ENCODE measurements around the gene TMEM94. TPM values are rescaled to one million over a fixed set of nuclear protein-coding genes. Genes with fewer than 3 reads are reported as not detected.
A peak's percentile ranks its signal among the peaks of the same experiment; 100 is the strongest.
"Not testable (repeated sequence)": the region's sequence is repeated elsewhere in the genome, so short reads cannot be mapped to it uniquely, and the experiment has no call there.

The TMEM94 gene
- total and polyA plus RNA-seq, 5 donors from 2014 or later, result 4.0 to 94.7 (median 7.1) TPM

DNA sequence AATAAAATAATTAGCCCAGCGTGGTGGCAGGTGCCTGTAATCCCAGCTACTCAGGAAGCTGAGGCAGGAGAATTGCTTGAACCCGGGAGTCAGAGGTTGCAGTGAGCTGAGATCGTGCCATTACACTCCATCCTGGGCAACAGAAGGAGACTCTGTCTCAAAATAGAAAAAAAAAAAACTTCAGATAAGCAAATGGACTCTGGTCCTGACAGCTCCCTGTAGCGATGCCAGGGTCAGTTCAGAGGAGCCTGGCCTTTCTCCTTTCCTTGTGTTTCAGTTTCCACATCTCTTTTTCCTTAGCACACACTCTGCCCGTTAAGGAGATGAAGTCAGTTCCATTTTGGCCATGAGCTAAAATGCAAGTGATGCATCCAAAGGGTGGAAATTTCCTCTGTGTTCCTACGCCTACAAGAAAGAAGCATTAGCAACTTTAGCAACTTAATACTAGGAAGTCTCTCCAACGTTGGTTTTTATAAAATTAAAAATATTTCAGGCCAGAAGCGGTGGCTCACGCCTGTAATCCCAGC is 39.3 kb upstream of the TMEM94 start:
- Histone ChIP-seq H3K9me3 (ENCODE audit: control insufficient read depth in 2 of 2, low read length in 2 of 2) (no peaks in the 10 kb centered on the region), H3K36me3 (ENCODE audit: control insufficient read depth, insufficient read depth, low read length) (no peaks in the 10 kb centered on the region), H3K4me1 (ENCODE audit: control insufficient read depth, insufficient read depth, low read length, poor library complexity, severe bottlenecking) (peaks cover 4% of the 10 kb centered on the region), H3K4me3 (ENCODE audit: low read depth, low read length) (no peak overlapping the region), H3K27me3 (ENCODE audit: control insufficient read depth, insufficient read depth, low read length) (no peaks in the 10 kb centered on the region), H3K27ac (ENCODE audit: insufficient read depth, low read length, poor library complexity, severe bottlenecking) (no peak overlapping the region)
- peaks cover 0 to 8% (median 5%) of the 10 kb centered on the region in 4 donors for H3K4me1 Mint-ChIP-seq
- ATAC-seq (ENCODE audit: low read depth in 2 of 2) (no peak), DNase-seq (no peak)
- H3K4me3 Mint-ChIP-seq, result no peak overlapping the region
- H3K9me3 Mint-ChIP-seq, result no peaks in the 10 kb centered on the region
- H3K27me3 Mint-ChIP-seq, result peaks cover 43% of the 10 kb centered on the region
- no peak overlapping the region for H3K27ac Mint-ChIP-seq
- H3K36me3 Mint-ChIP-seq, result no peaks in the 10 kb centered on the region

DNA sequence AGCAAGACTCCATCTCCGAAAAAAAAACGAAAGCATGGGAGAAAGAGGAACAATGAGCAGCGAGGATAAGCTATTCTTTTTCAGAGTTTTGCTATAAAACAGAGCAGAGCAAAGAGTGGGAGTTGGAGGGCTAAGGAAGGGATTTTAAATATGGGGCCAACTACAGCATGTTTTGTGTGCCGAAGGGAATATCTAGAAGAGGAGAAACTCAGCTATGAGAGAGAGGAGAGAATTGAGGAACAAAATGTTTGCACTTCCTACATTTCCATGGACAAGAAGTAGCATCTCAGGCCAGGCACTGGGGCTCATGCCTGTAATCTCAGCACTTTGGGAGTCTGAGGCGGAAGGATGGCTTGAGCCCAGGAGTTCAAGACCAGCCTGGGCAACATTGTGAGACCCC is 37.9 kb upstream of the TMEM94 start:
- no peaks in the 10 kb centered on the region for H3K9me3 Mint-ChIP-seq
- Histone ChIP-seq H3K9me3 (ENCODE audit: control insufficient read depth in 2 of 2, low read length in 2 of 2) (no peaks in the 10 kb centered on the region), H3K4me1 (ENCODE audit: control insufficient read depth, insufficient read depth, low read length, poor library complexity, severe bottlenecking) (no peaks in the 10 kb centered on the region), H3K36me3 (ENCODE audit: control insufficient read depth, insufficient read depth, low read length) (no peaks in the 10 kb centered on the region), H3K4me3 (ENCODE audit: low read depth, low read length) (no peak overlapping the region), H3K27me3 (ENCODE audit: control insufficient read depth, insufficient read depth, low read length) (no peaks in the 10 kb centered on the region), H3K27ac (ENCODE audit: insufficient read depth, low read length, poor library complexity, severe bottlenecking) (no peak overlapping the region)
- no peak overlapping the region for H3K27ac Mint-ChIP-seq
- H3K4me3 Mint-ChIP-seq, result no peak overlapping the region
- ATAC-seq (ENCODE audit: low read depth in 2 of 2) (no peak), DNase-seq (no peak)
- no peaks in the 10 kb centered on the region for H3K36me3 Mint-ChIP-seq
- H3K27me3 Mint-ChIP-seq, result peaks cover 40% of the 10 kb centered on the region
- no peaks in the 10 kb centered on the region for H3K4me1 Mint-ChIP-seq

DNA sequence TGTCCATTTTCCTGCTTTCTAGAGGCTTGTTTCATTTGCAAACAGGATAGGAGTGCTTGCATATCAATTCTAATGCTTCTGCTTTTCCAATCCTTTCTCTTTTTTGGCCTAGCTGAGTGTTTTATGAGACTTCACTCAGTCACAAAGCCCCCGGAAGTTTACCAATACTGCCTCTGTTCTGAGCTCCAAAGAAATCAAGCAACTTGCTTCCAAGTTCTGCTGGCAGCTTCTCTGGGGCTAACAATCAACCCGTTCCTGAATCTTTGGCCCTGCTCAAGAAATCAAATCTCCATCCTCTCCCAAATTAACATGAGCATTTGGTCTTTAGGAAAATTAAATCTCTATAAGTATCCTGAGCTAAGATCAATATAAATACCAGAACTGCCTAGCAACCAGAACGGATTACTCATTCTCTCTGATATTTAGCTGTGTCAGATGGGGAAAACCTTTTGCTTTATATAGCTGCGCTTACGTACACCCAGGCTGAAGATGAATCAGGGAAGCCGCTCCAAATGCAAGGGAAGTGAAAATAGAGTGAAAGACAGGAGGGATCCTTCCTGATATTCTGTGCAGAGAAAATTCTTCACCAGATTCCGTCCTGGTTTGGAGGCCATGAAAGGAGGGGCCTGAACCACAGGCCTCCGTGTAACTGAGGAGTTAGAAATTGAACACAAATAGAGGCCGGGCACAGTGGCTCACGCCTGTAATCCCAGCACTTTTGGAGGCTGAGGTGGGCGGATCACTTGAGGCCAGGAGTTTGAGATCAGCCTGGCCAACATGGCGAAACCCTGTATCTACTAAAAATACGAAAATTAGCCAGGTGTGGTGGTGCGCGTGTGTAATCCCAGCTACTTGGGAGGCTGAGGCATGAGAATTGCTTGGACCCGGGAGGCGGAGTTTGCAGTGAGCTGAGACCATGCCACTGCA is 27.6 kb upstream of the TMEM94 start:
- DNase-seq (no peak), ATAC-seq (ENCODE audit: low read depth in 2 of 2) (no peak)
- Mint-ChIP-seq H3K27me3 (peaks cover 18% of the 10 kb centered on the region), H3K9me3 (no peaks in the 10 kb centered on the region), H3K27ac (no peak overlapping the region), H3K4me3 (no peak overlapping the region), H3K4me1 (peaks cover 0 to 11% (median 9%) of the 10 kb centered on the region in 4 donors), H3K36me3 (no peaks in the 10 kb centered on the region)
- H3K4me3 ChIP-seq (ENCODE audit: low read depth, low read length), result no peak overlapping the region
- H3K4me1 ChIP-seq (ENCODE audit: control insufficient read depth, insufficient read depth, low read length, poor library complexity, severe bottlenecking), result peaks cover 6% of the 10 kb centered on the region
- no peaks in the 10 kb centered on the region for H3K9me3 ChIP-seq (ENCODE audit: control insufficient read depth in 2 of 2, low read length in 2 of 2)
- no peaks in the 10 kb centered on the region for H3K27me3 ChIP-seq (ENCODE audit: control insufficient read depth, insufficient read depth, low read length)
- no peaks in the 10 kb centered on the region for H3K36me3 ChIP-seq (ENCODE audit: control insufficient read depth, insufficient read depth, low read length)
- H3K27ac ChIP-seq (ENCODE audit: insufficient read depth, low read length, poor library complexity, severe bottlenecking), result no peak overlapping the region

DNA sequence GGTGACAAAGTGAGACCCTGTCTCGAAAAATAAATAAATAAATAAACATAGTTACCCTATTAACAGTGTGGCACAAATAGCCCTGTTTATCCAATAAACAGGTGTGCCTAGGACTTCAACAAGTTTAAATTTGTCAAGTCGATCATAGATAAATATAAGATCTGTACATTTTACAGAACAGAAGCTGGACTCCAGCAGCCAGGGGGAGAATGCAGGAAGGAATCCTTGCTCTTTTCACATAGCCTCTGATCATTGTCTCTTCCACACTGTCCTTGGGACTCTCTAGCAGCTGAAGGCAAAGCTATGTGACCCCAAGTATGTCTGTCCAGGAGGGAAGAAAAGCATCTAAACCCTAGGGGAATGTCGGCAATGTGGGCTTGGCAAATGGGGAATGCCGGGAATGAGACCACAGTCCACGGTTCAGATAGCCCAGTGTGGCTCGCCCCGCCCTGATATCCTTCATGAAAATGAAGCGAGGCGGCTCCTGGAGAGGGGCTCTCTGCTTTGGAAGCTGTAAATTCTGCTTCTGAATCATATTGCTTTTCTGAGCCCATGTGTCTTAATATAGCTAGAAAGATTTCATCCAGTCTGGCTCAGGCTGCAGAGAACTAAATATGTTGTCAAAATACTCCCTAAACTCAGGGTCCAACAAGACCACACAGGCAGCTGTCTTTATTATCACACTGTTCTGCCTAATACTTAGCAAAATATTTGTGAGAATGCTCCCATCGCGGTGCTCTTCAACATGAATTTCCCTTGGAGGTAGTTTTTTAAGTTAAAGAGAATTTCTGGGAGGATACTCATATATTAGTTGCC is 26.1 kb upstream of the TMEM94 start:
- ATAC-seq (ENCODE audit: low read depth in 2 of 2) (no peak), DNase-seq (no peak)
- H3K4me3 Mint-ChIP-seq, result no peak overlapping the region
- Histone ChIP-seq H3K36me3 (ENCODE audit: control insufficient read depth, insufficient read depth, low read length) (no peaks in the 10 kb centered on the region), H3K4me3 (ENCODE audit: low read depth, low read length) (no peak overlapping the region), H3K9me3 (ENCODE audit: control insufficient read depth in 2 of 2, low read length in 2 of 2) (no peaks in the 10 kb centered on the region), H3K27ac (ENCODE audit: insufficient read depth, low read length, poor library complexity, severe bottlenecking) (no peak overlapping the region), H3K4me1 (ENCODE audit: control insufficient read depth, insufficient read depth, low read length, poor library complexity, severe bottlenecking) (peaks cover 11% of the 10 kb centered on the region), H3K27me3 (ENCODE audit: control insufficient read depth, insufficient read depth, low read length) (no peaks in the 10 kb centered on the region)
- no peaks in the 10 kb centered on the region for H3K36me3 Mint-ChIP-seq
- peaks cover 18% of the 10 kb centered on the region for H3K27me3 Mint-ChIP-seq
- H3K27ac Mint-ChIP-seq, result no peak overlapping the region
- H3K9me3 Mint-ChIP-seq, result no peaks in the 10 kb centered on the region
- H3K4me1 Mint-ChIP-seq, result peaks cover 0 to 16% (median 12%) of the 10 kb centered on the region in 4 donors

DNA sequence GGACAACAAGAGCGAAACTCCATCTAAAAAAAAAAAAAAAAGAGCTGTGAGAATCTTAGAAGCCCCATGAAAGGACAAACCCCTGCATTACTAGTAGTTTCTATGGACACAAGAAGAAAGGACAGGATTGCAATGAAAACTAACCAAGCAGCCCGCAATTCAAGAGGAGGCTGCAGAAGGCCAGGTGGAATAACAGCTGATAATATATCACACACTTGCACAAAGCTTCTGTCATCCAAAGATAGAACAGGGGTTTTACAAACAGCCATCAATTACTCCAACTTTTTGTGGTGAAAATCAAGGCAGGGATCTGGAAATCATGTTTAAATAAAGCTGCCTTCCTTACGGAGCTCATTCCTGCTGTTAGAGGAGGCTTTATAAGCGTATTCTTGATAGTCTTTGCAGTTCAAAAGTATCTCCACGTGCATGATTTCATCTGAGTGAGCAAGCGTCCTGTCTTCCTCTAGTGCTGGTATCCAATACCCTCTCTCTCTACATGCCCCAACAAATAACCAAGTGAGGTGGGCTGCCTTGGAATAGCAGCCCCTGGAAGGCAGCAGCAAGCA is 23.1 kb upstream of the TMEM94 start:
- no peak for ATAC-seq (ENCODE audit: low read depth in 2 of 2)
- Mint-ChIP-seq H3K27me3 (peaks cover 15% of the 10 kb centered on the region), H3K4me1 (peaks cover 0 to 20% (median 9%) of the 10 kb centered on the region in 4 donors), H3K4me3 (no peak overlapping the region), H3K36me3 (no peaks in the 10 kb centered on the region), H3K27ac (no peak overlapping the region), H3K9me3 (no peaks in the 10 kb centered on the region)
- H3K36me3 ChIP-seq (ENCODE audit: control insufficient read depth, insufficient read depth, low read length), result no peaks in the 10 kb centered on the region
- peaks cover 14% of the 10 kb centered on the region for H3K4me1 ChIP-seq (ENCODE audit: control insufficient read depth, insufficient read depth, low read length, poor library complexity, severe bottlenecking)
- H3K27ac ChIP-seq (ENCODE audit: insufficient read depth, low read length, poor library complexity, severe bottlenecking), result no peak overlapping the region
- H3K27me3 ChIP-seq (ENCODE audit: control insufficient read depth, insufficient read depth, low read length), result no peaks in the 10 kb centered on the region
- H3K4me3 ChIP-seq (ENCODE audit: low read depth, low read length), result no peak overlapping the region
- DNase-seq, result no peak
- no peaks in the 10 kb centered on the region for H3K9me3 ChIP-seq (ENCODE audit: control insufficient read depth in 2 of 2, low read length in 2 of 2)

DNA sequence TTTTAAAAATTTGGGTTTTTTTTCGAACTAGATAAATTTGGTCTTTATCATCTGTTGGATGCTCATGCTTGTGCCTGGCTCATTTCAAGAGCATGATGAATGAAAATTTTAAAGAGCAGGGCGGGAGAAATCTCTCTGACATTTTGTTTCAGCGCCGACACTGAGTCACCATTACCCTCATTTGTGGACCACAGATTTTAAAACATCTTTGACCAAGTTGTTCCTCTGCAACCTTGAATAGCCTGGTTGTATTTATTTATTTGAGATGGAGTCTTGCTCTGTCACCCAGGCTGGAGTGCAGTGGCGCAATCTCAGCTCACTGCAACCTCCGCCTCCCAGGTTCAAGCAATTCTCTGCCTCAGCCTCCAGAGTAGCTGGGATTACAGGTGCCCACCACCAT is 22.0 kb upstream of the TMEM94 start:
- Mint-ChIP-seq H3K4me1 (peaks cover 0 to 20% (median 9%) of the 10 kb centered on the region in 4 donors), H3K27ac (peak overlapping the region in 1 of 3 donors; percentile 37), H3K27me3 (peaks cover 15% of the 10 kb centered on the region)
- peaks cover 14% of the 10 kb centered on the region for H3K4me1 ChIP-seq (ENCODE audit: control insufficient read depth, insufficient read depth, low read length, poor library complexity, severe bottlenecking)
- not testable (repeated sequence) for DNase-seq; ATAC-seq (ENCODE audit: low read depth in 2 of 2); H3K36me3 Mint-ChIP-seq; H3K27ac ChIP-seq (ENCODE audit: insufficient read depth, low read length, poor library complexity, severe bottlenecking); H3K4me3 ChIP-seq (ENCODE audit: low read depth, low read length); H3K9me3 Mint-ChIP-seq; H3K4me3 Mint-ChIP-seq; H3K27me3 ChIP-seq (ENCODE audit: control insufficient read depth, insufficient read depth, low read length); H3K9me3 ChIP-seq (ENCODE audit: control insufficient read depth in 2 of 2, low read length in 2 of 2); H3K36me3 ChIP-seq (ENCODE audit: control insufficient read depth, insufficient read depth, low read length)

DNA sequence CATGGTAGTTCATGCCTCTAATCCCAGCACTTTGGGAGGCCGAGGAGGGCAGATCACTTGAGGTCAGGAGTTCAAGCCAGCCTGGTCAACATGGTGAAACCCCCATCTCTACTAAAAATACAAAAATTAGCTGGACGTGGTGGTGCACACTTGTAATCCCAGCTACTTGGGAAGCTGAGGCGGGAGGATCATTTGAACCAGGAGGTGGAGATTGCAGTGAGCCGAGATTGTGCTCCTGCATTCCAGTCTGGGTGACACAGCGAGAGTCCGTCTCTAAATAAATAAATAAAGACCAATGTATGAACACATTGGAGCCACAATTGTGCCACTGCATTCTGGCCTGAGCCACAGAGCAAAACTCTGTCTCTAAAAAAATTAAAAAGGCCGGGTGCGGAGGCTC is 19.0 kb upstream of the TMEM94 start:
- H3K27me3 ChIP-seq (ENCODE audit: control insufficient read depth, insufficient read depth, low read length); H3K4me3 Mint-ChIP-seq; H3K27ac Mint-ChIP-seq; H3K36me3 Mint-ChIP-seq; H3K4me3 ChIP-seq (ENCODE audit: low read depth, low read length); DNase-seq; H3K9me3 Mint-ChIP-seq; H3K9me3 ChIP-seq (ENCODE audit: control insufficient read depth in 2 of 2, low read length in 2 of 2); H3K36me3 ChIP-seq (ENCODE audit: control insufficient read depth, insufficient read depth, low read length); H3K27ac ChIP-seq (ENCODE audit: insufficient read depth, low read length, poor library complexity, severe bottlenecking); ATAC-seq (ENCODE audit: low read depth in 2 of 2): not testable (repeated sequence)
- peaks cover 0 to 26% (median 11%) of the 10 kb centered on the region in 4 donors for H3K4me1 Mint-ChIP-seq
- peaks cover 14% of the 10 kb centered on the region for H3K4me1 ChIP-seq (ENCODE audit: control insufficient read depth, insufficient read depth, low read length, poor library complexity, severe bottlenecking)
- peaks cover 15% of the 10 kb centered on the region for H3K27me3 Mint-ChIP-seq

Measured in CD4-positive, CD25-positive, alpha-beta regulatory T cell (primary cell).